Measurements from ENCODE around the gene IGFLR1.

The IGFLR1 gene

DNA sequence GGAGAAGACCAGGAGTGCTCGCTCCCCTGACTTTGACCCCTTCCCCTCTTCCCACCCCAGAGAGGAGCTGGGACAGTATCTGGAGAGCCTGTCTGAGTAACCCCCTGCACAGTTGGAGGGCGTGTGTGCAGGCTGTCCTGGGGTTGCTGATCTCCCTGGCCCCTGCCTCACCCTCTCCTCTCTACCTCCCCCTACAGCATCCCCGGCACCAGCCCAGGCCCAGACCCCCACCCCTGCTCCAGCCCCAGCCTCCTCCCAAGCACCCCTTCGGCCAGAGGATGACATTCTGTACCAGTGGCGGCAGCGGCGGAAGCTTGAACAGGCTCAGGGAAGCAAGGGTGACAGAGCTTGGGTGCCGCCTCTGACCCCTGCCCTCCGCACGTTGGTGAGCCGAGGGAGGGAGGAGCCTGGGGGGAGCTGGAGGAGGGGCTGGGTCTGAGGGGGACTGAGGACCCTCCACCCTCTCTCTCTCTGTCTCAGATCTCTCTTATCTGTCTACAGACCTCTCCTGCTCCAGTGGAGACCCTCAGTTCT, 24.4 kb upstream of the IGFLR1 start:
- H3K4me3 ChIP-seq (ENCODE audit: low read depth, low read length): no peak overlapping the region
- TF ChIP-seq, protein P1, sequence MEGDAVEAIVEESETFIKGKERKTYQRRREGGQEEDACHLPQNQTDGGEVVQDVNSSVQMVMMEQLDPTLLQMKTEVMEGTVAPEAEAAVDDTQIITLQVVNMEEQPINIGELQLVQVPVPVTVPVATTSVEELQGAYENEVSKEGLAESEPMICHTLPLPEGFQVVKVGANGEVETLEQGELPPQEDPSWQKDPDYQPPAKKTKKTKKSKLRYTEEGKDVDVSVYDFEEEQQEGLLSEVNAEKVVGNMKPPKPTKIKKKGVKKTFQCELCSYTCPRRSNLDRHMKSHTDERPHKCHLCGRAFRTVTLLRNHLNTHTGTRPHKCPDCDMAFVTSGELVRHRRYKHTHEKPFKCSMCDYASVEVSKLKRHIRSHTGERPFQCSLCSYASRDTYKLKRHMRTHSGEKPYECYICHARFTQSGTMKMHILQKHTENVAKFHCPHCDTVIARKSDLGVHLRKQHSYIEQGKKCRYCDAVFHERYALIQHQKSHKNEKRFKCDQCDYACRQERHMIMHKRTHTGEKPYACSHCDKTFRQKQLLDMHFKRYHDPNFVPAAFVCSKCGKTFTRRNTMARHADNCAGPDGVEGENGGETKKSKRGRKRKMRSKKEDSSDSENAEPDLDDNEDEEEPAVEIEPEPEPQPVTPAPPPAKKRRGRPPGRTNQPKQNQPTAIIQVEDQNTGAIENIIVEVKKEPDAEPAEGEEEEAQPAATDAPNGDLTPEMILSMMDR (IDR thresholded peaks at IDR 0.05; ENCODE audit: low read depth, low read length): no peak
- TF ChIP-seq MYC (IDR thresholded peaks at IDR 0.05; ENCODE audit: low read depth, low read length): no peak
- TF ChIP-seq, protein P2, sequence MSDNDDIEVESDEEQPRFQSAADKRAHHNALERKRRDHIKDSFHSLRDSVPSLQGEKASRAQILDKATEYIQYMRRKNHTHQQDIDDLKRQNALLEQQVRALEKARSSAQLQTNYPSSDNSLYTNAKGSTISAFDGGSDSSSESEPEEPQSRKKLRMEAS (IDR thresholded peaks at IDR 0.05; ENCODE audit: low read depth, low read length): no peak
- no peak for TF ChIP-seq POLR2A (IDR thresholded peaks at IDR 0.05; ENCODE audit: extremely low read depth, insufficient read length)
- no peak for DNase-seq (ENCODE audit: low read depth)

DNA sequence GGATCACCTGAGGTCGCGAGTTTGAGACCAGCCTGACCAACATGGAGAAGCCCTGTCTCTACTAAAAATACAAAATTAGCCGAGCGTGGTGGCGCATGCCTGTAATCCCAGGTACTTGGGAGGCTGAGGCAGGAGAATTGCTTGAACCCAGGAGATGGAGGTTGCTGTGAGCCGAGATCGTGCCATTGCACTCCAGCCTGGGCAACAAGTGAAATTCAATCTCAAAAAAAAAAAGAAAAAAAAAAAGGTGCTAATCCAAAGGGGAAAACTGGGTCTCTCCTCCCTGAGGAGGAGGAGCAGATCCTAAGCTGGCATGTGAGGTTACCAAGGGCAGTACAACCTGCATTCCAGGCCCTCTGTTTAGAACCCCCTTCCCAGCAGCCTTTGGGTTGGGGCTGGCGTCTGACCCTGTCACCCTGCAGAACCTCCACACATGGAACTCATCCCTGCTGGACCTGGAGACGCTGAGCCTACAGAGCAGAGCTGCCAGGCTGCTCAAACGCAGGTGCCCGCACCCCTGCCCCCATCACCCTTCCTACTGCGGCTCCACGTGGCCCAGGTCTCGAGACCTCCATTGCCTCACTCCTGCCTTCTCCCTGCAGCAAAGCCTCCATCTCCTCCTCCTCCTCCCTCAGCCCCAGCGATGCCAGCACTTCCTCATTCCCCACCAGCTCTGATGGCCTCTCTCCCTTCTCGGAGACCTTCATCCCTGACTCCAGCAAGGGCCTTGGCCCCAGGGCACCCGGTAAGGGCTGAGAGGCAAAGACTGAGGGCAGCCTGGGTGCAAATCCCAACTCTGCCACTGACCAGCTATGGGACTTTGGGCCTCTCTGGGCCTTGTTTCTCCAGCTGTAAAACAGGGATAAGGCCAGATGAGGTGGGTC, 22.4 kb upstream of the IGFLR1 start:
- TF ChIP-seq, protein P1 (IDR thresholded peaks at IDR 0.05; ENCODE audit: low read depth, low read length): no peak
- TF ChIP-seq, protein P2 (IDR thresholded peaks at IDR 0.05; ENCODE audit: low read depth, low read length): no peak
- TF ChIP-seq POLR2A (IDR thresholded peaks at IDR 0.05; ENCODE audit: extremely low read depth, insufficient read length): no peak
- DNase-seq (ENCODE audit: low read depth): no peak
- H3K4me3 ChIP-seq (ENCODE audit: low read depth, low read length): no peak overlapping the region

DNA sequence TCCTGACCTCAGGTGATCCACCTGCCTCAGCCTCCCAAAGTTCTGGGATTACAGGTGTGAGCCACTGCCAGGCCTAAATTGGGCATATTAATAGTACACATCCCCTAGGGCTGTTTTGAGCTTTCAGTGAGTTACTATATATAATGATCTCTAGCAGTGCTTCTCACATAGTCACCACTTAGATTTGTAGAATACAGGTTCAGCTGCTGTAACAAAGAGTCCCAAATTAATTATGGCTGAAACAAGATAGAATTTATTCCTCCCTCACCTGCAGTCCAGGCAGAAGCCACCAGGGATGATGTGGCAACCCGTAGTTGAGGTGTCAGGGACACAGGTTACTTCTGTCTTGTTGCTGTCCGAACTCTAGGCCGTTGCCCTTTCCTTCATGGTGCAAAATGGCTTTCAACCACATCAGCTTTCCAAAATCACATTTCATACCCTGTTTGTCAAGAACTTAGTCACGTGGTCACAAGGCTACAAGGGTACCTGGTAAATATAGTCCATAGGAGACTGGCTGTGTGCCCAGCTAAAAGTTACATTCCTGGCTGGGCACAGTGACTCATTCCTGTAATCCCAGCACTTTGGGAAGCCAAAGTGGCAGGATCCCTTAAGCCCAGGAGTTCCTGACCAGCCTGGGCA, 18.6 kb upstream of the IGFLR1 start:
- no peak overlapping the region for H3K4me3 ChIP-seq (ENCODE audit: low read depth, low read length)
- TF ChIP-seq POLR2A (IDR thresholded peaks at IDR 0.05; ENCODE audit: extremely low read depth, insufficient read length): no peak
- TF ChIP-seq, protein P1 (IDR thresholded peaks at IDR 0.05; ENCODE audit: low read depth, low read length): no peak
- TF ChIP-seq, protein P2 (IDR thresholded peaks at IDR 0.05; ENCODE audit: low read depth, low read length): no peak
- no peak for TF ChIP-seq MYC (IDR thresholded peaks at IDR 0.05; ENCODE audit: low read depth, low read length)
- no peak for DNase-seq (ENCODE audit: low read depth)

DNA sequence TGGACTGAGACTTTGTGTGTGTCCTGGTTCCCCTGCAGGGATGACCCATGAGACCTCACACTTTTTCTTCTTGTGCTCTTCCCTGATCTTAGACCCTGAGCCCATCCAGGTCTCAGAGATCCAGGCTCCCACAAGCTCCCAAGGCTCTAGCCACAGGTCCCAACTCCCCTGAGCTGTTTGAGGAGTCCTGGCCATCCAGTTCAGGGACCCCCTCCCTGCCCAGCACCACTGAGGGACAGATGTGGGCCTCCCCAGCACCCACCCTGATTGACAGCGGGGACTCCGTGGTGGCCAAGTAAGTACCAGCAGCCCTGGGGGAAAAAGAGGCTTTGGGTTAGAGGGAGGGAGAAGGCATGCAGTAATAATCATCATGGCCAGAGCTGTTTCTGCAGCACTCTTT, 17.4 kb upstream of the IGFLR1 start:
- H3K4me3 ChIP-seq (ENCODE audit: low read depth, low read length): no peak overlapping the region
- DNase-seq (ENCODE audit: low read depth): no peak
- TF ChIP-seq MYC (IDR thresholded peaks at IDR 0.05; ENCODE audit: low read depth, low read length) (no peak), POLR2A (IDR thresholded peaks at IDR 0.05; ENCODE audit: extremely low read depth, insufficient read length) (no peak)
- TF ChIP-seq, protein P1 (IDR thresholded peaks at IDR 0.05; ENCODE audit: low read depth, low read length): no peak
- TF ChIP-seq, protein P2 (IDR thresholded peaks at IDR 0.05; ENCODE audit: low read depth, low read length): no peak

DNA sequence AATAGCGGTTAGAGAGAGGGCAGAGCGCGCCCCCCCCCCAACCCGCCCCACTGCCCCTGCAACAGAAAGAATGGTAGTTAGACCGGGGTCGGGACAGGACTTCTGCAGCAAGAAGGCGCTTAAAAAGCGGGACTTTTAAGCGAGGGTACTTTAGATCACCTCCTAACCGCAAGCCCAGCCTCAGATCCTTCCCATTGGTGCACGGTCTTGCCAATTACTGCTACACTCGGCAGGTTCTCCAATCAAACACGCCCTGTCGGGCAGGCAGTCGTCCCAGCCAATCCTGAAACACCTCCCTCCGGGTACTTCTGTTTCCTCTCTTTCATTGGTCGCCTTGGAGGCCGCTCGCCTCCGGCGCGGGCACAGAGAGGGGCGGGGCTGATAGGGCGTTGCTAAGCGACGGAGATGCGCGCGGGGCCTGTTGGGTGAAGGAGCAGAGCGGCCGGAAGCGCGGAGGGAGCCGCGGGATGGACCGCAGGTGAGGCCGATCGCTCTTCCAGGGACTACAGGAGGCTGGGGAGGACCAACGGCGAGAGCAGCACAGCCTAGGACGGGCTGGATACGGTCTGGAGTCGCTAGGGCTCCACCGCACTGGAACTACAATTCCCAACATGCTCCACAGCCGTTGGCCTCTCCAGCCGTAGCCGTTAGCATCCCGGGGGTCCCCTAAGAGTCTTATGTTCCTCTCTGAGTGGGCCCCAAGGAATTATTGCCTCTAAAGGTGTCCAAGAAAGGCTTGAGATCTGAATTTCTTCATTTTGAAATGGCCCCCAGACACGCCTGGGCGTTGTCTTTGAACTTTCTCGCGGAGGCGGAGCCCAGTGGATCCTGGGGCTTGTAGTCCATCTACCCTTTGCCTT, 15.7 kb upstream of the IGFLR1 start, which contains the start of gene PROSER3:
TSS of gene PROSER3 (plus strand) at position 428 of the 860 bp plus-strand sequence. CDS start at position 468, 40 bp downstream.
- H3K4me3 ChIP-seq (ENCODE audit: low read depth, low read length): peak within 1 kb of the TSS; percentile 87
- TF ChIP-seq, protein P1 (IDR thresholded peaks at IDR 0.05; ENCODE audit: low read depth, low read length): no peak
- TF ChIP-seq, protein P2 (IDR thresholded peaks at IDR 0.05; ENCODE audit: low read depth, low read length): peak; percentile 11; the same call in 1 of the 2 replicates
- TF ChIP-seq POLR2A (IDR thresholded peaks at IDR 0.05; ENCODE audit: extremely low read depth, insufficient read length) (peak; percentile 74), MYC (IDR thresholded peaks at IDR 0.05; ENCODE audit: low read depth, low read length) (0 out of 2 replicates have a peak, but pooled peaks have one; percentile 33)
- DNase-seq (ENCODE audit: low read depth): peak; percentile 97

Measured in NB4 (cell line).